ENCODE measurements around the gene CD28. TPM values are rescaled to one million over a fixed set of nuclear protein-coding genes. Genes with fewer than 3 reads are reported as not detected.

The CD28 gene
- total and polyA plus RNA-seq, 10 of the 15 experiments (the other 5 are each of a cell fraction or from before 2014, with no cell fraction given), result 0.03 to 0.23 (median 0.04) TPM; not detected in 7

DNA sequence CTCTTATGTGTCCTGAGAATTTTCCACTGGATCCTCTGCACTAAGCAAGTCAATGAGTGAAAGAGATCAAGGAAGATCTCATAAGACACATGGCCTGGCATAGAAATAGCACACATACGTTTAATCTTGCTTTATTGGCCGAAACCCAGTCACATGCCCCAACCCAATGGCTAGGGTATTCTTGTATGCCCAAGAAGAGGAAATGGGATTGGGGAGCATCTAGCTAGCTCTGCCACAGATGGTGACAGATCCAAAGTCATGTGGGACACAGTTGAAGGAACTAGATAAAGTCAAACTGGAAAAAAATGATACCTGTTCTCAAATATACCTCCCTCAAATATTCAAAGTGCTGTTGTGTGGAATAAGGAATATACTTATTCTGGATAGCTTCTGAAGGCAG is 74.7 kb downstream of the CD28 start:
- ChIA-PET SMC1A (ENCODE audit: uncharacterized antibody, unreplicated experiment) (no interaction called here), CTCF (interaction anchor here (0.6 to 1.9 kb wide), 3 partner anchors 12 to 555 kb away, joined by 3 to 5 read pairs (median 3); no protein-coding TSS in a partner anchor), POLR2A (no interaction called here), RAD21 (ENCODE audit: unreplicated experiment) (no interaction called here)
- in situ Hi-C loops (cut with MboI) (no loop called here), intact Hi-C loops (cut with micrococcal nuclease; ENCODE audit: unreplicated experiment) (no loop called here)
- H2AFZ ChIP-seq (ENCODE audit: control insufficient read depth, low read depth, low read length), result no peak overlapping the region
- no peaks in the 10 kb centered on the region for H4K20me1 ChIP-seq (ENCODE audit: control insufficient read depth, insufficient read depth)
- H3K4me2 ChIP-seq (ENCODE audit: control insufficient read depth, insufficient read depth), result no peak overlapping the region
- H3K4me3 ChIP-seq, result no peak overlapping the region
- 98% methylated on average over 2 of the region's 2 CpGs for WGBS (ENCODE audit: insufficient coverage, insufficient replicate concordance, low lambda C conversion rate, missing lambda C conversion rate)
- no TSS peak for BruUV-seq (replicated peaks)
- no peaks in the 10 kb centered on the region for H3K79me2 ChIP-seq (ENCODE audit: control insufficient read depth, insufficient read depth, low read length)
- TF ChIP-seq DPF2 (IDR thresholded peaks at IDR 0.05), result no peak
- TF ChIP-seq SIN3A (IDR thresholded peaks at IDR 0.05; ENCODE audit: low read depth, low read length), result no peak
- no peaks in the 10 kb centered on the region for H3K27me3 ChIP-seq (replicated peaks in 1 of 2; ENCODE audit: control insufficient read depth in 2 of 2, insufficient read depth in 2 of 2, low read length in 1 of 2)
- no peak overlapping the region for H3K27ac ChIP-seq (ENCODE audit: control insufficient read depth, insufficient read depth)
- no peak for FAIRE-seq
- no peak for DNase-seq (ENCODE audit: low read depth, low spot score)
- no peaks in the 10 kb centered on the region for H3K4me1 ChIP-seq (ENCODE audit: control insufficient read depth, insufficient read depth, low read length)
- no peaks in the 10 kb centered on the region; the same call in 2 of the 3 replicates for H3K9me3 ChIP-seq (replicated peaks; ENCODE audit: control insufficient read depth, insufficient read depth, low read length)
- no peaks in the 10 kb centered on the region for H3K36me3 ChIP-seq (ENCODE audit: control insufficient read depth in 2 of 2, insufficient read depth in 2 of 2, low read length in 1 of 2)
- no peak overlapping the region for H3K9ac ChIP-seq (ENCODE audit: control insufficient read depth, insufficient read depth, low read length)
- no peak for ATAC-seq

DNA sequence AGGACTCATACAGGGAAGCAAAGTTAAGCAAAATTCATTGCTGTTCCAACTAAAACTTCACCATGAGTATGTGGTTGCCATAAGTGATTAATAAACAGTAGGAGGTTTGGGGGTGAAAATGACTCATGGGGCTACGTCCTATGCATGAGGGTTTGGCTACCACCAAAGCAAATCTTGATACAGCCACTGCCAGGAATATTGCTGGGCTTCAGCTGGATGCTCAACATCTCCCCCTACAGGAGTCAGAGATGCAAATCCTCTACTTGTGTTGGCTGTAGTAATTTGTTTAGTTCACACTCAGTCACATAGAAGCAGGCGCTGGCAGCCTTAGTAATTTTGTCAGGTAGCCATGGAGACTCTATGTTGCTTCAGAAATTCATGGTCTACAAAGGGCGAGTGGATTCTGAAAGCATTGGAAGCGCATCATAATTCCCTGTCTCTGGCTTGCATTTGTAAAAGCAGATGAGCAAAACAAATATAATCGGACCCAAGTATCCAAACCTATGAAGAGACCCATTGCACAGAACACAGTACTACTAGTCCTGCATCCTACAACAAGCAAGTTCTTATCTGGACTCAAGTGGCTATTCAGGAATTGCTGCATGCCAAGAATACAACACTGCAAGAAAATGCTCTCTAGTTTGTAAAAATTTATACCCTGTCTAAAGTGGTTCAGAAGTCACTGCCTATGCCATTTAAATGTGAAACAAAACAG is 76.0 kb downstream of the CD28 start:
- ChIA-PET SMC1A (ENCODE audit: uncharacterized antibody, unreplicated experiment) (interaction anchor here (1.1 to 1.5 kb wide), 2 partner anchors 11 to 500 kb away, joined by 3 to 4 read pairs; no protein-coding TSS in a partner anchor), CTCF (interaction anchor here (0.9 to 2.2 kb wide), 5 partner anchors 11 to 1194 kb away, joined by 3 to 6 read pairs (median 5); no protein-coding TSS in a partner anchor), RAD21 (ENCODE audit: unreplicated experiment) (interaction anchor here (0.6 kb wide), 1 partner anchor 31 kb away, joined by 3 read pairs; no protein-coding TSS in a partner anchor), POLR2A (no interaction called here)
- Histone ChIP-seq H3K79me2 (ENCODE audit: control insufficient read depth, insufficient read depth, low read length) (no peaks in the 10 kb centered on the region), H3K36me3 (ENCODE audit: control insufficient read depth in 2 of 2, insufficient read depth in 2 of 2, low read length in 1 of 2) (no peaks in the 10 kb centered on the region), H3K9ac (ENCODE audit: control insufficient read depth, insufficient read depth, low read length) (no peak overlapping the region), H3K27ac (ENCODE audit: control insufficient read depth, insufficient read depth) (no peak overlapping the region), H3K9me3 (replicated peaks; ENCODE audit: control insufficient read depth, insufficient read depth, low read length) (no peaks in the 10 kb centered on the region; the same call in 2 of the 3 replicates), H2AFZ (ENCODE audit: control insufficient read depth, low read depth, low read length) (no peak overlapping the region), H4K20me1 (ENCODE audit: control insufficient read depth, insufficient read depth) (no peaks in the 10 kb centered on the region), H3K4me2 (ENCODE audit: control insufficient read depth, insufficient read depth) (no peak overlapping the region), H3K4me1 (ENCODE audit: control insufficient read depth, insufficient read depth, low read length) (no peaks in the 10 kb centered on the region), H3K27me3 (replicated peaks in 1 of 2; ENCODE audit: control insufficient read depth in 2 of 2, insufficient read depth in 2 of 2, low read length in 1 of 2) (no peaks in the 10 kb centered on the region; a peak in 1 of 4 replicates), H3K4me3 (no peak overlapping the region)
- WGBS (ENCODE audit: insufficient coverage, insufficient replicate concordance, low lambda C conversion rate, missing lambda C conversion rate), result 36% methylated on average over 5 of the region's 5 CpGs
- ATAC-seq (peak; percentile 76), FAIRE-seq (peak; percentile 88), DNase-seq (ENCODE audit: low read depth, low spot score) (no peak)
- intact Hi-C loops (cut with micrococcal nuclease; ENCODE audit: unreplicated experiment) (no loop called here), in situ Hi-C loops (cut with MboI) (no loop called here)
- BruUV-seq (replicated peaks), result no TSS peak
- TF ChIP-seq CHD1 (IDR thresholded peaks at IDR 0.05; ENCODE audit: low read depth, low read length) (no peak), RAD21 (IDR thresholded peaks at IDR 0.05; ENCODE audit: insufficient read depth, low read depth, low read length) (peak; percentile 61), MXI1 (IDR thresholded peaks at IDR 0.05; ENCODE audit: low read depth, low read length) (no peak), POU2F2 (IDR thresholded peaks at IDR 0.05; ENCODE audit: borderline replicate concordance, low read depth, low read length) (peak; percentile 92; the same call in 2 of the 3 replicates), SMC3 (IDR thresholded peaks at IDR 0.05; ENCODE audit: borderline replicate concordance, low read length) (peak; percentile 46; the same call in 1 of the 2 replicates), ESRRA (IDR thresholded peaks at IDR 0.05; ENCODE audit: low read length) (no peak), TARDBP (IDR thresholded peaks at IDR 0.05; ENCODE audit: borderline replicate concordance) (no peak), IRF4 (IDR thresholded peaks at IDR 0.05; ENCODE audit: low read depth, low read length) (no peak), KLF5 (IDR thresholded peaks at IDR 0.05; ENCODE audit: partially characterized antibody) (no peak), ETV6 (conservative IDR thresholded peaks at IDR 0.05 in 1 of 2, IDR thresholded peaks at IDR 0.05 in 1 of 2; ENCODE audit: borderline replicate concordance in 1 of 2, low read depth in 1 of 2) (no peak)
- TF ChIP-seq, protein P1, sequence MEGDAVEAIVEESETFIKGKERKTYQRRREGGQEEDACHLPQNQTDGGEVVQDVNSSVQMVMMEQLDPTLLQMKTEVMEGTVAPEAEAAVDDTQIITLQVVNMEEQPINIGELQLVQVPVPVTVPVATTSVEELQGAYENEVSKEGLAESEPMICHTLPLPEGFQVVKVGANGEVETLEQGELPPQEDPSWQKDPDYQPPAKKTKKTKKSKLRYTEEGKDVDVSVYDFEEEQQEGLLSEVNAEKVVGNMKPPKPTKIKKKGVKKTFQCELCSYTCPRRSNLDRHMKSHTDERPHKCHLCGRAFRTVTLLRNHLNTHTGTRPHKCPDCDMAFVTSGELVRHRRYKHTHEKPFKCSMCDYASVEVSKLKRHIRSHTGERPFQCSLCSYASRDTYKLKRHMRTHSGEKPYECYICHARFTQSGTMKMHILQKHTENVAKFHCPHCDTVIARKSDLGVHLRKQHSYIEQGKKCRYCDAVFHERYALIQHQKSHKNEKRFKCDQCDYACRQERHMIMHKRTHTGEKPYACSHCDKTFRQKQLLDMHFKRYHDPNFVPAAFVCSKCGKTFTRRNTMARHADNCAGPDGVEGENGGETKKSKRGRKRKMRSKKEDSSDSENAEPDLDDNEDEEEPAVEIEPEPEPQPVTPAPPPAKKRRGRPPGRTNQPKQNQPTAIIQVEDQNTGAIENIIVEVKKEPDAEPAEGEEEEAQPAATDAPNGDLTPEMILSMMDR (IDR thresholded peaks at IDR 0.05 in 2 of 3, conservative IDR thresholded peaks at IDR 0.05 in 1 of 3; ENCODE audit: control insufficient read depth in 2 of 3, extremely low read depth in 1 of 3, insufficient read depth in 1 of 3, low read depth in 3 of 3, low read length in 3 of 3), result peak; percentile 53 to 75 (median 70)
- TF ChIP-seq, protein P2, sequence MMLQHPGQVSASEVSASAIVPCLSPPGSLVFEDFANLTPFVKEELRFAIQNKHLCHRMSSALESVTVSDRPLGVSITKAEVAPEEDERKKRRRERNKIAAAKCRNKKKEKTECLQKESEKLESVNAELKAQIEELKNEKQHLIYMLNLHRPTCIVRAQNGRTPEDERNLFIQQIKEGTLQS (IDR thresholded peaks at IDR 0.05; ENCODE audit: borderline replicate concordance, extremely low read depth, low read depth, low read length), result no peak

All from GM12878 (cell line).